ENCODE results near the gene EFHD2.
A peak's percentile ranks its signal among the peaks of the same experiment; 100 is the strongest.
"Not testable (repeated sequence)": the region's sequence is repeated elsewhere in the genome, so short reads cannot be mapped to it uniquely, and the experiment has no call there.

EFHD2 gene

DNA sequence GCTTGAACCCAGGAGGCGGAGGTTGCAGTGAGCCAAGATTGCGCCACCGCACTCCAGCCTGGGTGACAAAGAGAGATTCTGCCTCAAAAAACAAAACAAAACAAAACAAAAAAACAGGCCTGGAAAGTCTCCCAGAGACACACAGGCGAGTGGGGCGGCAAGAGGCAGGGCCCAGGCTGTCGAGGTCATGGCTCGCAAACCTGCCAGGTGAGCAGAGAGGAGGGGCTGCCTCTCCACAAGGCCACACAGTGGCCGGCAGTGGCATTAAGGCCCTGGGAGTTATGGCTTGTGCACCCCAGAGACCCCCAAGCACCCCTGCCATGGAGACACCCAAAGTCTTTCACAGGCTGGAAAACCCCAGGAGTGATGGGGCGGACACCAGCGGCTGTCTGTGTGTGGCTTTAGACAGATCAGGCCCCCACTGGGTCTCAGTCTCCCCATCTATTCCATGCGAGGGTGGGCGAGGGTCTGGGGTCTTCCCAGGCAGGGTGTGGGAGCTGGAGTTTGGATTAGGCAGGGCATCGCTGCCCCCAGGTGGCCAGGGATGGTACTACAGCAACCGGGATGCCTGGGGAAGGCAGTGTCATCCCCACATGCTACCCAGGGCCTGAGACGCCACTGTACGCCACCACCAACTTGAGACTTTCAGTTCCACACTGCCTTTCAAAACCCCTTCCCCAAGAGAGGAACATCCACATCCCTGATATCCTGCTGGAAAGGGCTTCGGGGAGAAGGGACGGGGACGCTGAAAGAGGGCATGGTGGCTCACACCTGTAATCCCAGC is 21.3 kb downstream of the EFHD2 start:
- DNase-seq (ENCODE audit: low read depth), result peak; percentile 72

GRCh38 chr1:15431571-15431948 is 21.9 kb downstream of the EFHD2 start:
- no peak for DNase-seq (ENCODE audit: low read depth)

GRCh38 chr1:15432324-15432723 is 22.6 kb downstream of the EFHD2 start:
- DNase-seq (ENCODE audit: low read depth), result no peak

DNA sequence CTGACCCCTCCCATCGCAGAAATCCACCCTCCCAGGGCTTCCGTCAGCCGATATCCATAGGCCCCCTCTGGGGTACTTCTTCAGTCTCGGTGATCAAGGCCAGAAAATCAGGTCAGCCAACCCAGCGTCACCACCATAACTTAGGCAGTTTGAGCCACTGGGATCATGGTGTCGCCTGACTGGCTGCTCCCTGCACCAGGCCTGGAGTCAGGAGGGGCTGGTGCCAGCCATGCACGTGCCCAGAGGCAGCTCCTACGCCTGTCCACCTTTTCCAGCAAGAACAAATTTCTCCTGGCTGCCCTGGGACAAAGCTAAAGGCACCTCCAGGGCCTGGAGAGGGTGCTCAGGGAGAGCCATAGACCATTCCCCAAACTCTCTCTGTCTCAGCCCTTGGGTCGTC is 23.8 kb downstream of the EFHD2 start:
- DNase-seq (ENCODE audit: low read depth), result no peak

DNA sequence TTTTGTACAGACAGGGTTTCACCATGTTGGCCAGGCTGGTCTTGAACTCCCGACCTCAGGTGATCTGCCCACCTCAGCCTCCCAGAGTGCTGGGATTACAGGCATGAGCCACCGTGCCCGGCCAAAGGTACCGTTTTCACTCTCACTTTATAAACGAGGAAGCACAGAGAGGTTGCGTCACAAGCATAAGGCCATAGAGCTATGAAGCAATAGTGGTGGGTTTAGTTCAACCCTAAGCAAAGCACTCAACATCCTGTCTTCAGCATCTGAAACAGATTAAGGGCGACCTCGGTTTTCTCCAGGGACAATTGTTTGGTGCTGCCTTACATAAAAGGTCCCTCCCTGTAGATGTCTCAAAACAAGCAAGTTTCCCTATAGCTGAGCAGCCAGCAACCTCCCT is 25.1 kb downstream of the EFHD2 start:
- not testable (repeated sequence) for DNase-seq (ENCODE audit: low read depth)

GRCh38 chr1:15435239-15436077 is 25.8 kb downstream of the EFHD2 start:
- no peak for DNase-seq (ENCODE audit: low read depth)

DNA sequence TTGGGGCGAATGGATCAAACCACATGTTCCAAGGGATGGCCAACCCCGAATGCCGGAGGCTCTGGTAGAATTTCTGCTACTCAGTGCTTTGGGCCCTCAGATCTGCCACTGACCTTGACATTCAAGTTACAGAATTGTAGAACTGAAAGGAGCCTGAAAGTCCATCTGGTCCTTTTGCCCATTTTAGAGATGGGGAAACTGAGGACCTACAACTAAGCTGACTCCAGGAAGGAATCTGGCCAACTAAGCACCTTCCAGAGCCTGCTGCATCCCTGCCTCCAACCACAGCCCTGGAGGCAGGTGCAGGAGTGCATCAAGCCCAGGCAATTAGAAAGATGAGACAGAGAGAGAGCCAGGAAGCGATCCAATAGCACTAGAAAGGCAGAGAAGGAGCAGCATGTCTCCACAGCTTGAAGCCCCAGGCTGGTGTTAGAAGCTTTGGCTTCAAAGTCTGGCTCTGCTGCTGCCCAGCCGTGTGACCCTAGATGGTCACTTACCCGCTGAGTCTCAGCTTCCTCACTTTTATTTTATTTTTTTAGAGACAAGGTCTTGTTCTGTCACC is 27.3 kb downstream of the EFHD2 start:
- no peak for DNase-seq (ENCODE audit: low read depth)

- no peak for DNase-seq (ENCODE audit: low read depth)
Measured at GRCh38 chr1:15439325-15439724, 29.6 kb downstream of the EFHD2 start.

GRCh38 chr1:15440357-15440756 is 30.7 kb downstream of the EFHD2 start:
- no peak for DNase-seq (ENCODE audit: low read depth)

DNA sequence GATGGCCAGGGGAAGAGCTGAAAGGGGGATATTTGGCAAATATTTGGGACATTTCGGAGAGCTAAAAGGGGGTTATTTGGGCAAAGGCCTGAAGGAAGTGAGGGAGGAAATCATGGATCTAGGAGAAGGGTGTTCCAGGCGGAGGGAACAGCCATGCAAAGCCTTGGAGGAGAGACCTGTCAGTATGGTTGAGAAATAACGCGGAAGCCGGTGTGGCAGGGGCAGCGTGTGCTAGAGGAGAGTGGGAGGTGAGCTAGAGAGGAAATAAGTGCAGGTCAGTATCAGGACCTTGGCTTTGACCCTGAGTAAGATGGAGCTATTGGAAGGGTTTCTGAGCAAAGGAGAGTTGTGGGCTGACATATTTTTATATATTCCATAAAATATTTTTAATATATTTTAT is 31.6 kb downstream of the EFHD2 start:
- DNase-seq (ENCODE audit: low read depth), result no peak

DNA sequence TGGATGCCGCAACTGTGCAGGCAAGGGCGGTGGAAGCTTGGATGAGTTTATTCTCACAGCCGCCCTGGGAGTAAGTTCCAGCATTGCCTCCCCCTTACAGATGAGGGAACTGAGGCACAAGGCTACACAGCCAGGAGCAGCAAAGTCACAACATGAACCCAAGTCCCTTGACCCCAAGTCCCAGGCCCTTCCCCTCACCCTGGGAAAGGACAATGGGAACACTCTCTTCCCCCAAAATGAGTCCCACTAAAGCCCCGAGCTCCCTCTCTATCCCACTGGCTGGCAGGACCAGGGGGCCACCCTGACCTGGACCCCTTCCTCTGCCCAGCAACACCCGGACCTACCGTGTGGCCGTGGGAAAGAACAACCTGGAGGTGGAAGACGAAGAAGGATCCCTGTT is 32.4 kb downstream of the EFHD2 start:
- no peak for DNase-seq (ENCODE audit: low read depth)

DNA sequence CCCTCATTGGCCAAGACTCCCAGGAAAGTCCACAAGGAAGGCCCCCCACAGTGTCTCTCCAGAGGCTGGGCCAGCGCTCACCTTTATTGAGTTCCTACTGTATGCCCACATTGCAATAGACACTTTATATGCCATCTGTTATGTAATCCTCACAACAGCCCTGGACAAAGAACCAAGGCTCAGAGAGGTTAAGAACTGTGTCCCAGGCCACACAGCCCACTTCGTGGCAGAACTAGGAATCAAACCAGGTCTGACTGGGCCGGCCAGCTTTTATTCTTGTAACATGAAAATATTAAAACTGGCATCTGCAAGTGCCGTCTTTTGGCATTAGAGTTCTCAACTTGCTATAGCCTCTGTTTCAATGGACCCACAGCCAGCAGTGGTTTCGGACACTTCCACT is 33.1 kb downstream of the EFHD2 start:
- DNase-seq (ENCODE audit: low read depth), result no peak

DNA sequence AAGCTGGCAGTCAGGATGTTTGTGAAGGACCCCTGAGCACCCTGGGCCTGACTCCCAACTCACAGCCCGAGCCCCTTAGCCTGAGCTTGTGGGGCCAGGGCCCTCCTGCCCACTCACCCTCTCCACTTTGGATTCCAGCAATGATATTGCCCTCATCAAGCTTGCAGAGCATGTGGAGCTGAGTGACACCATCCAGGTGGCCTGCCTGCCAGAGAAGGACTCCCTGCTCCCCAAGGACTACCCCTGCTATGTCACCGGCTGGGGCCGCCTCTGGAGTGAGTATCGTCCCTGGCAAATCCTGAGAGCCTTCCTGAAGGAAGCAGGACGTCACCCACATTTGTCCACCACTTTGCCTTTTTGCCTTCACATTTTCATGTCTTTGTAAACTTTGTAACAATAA is 33.6 kb downstream of the EFHD2 start:
- DNase-seq (ENCODE audit: low read depth), result no peak

DNA sequence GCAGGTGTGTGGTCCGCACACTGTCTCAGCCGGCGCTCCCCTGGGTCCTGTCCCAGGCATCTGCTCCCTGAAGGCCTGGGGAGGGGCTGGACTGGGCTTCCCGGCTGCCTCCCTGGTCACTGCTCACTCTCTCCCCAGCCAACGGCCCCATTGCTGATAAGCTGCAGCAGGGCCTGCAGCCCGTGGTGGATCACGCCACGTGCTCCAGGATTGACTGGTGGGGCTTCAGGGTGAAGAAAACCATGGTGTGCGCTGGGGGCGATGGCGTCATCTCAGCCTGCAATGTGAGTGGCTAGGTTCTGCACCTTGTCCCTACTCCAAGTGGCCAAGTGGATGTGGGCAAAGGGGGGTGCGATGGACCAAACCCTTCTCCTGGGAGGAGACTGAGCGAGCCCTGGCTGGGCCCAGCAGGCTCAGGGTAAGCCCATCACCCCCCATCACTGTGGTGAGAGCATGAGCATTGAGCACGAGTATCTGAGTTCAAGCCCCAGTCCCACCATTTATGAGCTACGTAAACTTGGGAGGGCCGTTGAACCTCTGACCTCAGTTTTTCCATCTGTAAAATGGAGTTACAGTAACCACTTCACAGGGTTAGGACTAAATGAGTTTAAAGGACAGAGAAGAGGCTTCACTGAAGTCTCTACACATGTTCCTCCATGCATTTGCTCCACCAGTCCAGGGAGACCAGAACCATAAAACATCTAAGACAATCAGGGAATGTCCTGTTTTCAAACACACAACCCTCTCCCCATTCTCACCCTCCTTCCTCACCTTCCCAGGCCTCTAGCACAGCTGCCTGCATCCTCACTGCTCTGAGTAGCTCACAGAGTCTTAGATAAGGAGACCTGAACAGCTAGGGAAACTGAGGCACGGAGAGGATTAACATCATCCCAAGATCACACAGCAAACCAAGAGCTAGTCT is 35.0 kb downstream of the EFHD2 start:
- no peak for DNase-seq (ENCODE audit: low read depth)

DNA sequence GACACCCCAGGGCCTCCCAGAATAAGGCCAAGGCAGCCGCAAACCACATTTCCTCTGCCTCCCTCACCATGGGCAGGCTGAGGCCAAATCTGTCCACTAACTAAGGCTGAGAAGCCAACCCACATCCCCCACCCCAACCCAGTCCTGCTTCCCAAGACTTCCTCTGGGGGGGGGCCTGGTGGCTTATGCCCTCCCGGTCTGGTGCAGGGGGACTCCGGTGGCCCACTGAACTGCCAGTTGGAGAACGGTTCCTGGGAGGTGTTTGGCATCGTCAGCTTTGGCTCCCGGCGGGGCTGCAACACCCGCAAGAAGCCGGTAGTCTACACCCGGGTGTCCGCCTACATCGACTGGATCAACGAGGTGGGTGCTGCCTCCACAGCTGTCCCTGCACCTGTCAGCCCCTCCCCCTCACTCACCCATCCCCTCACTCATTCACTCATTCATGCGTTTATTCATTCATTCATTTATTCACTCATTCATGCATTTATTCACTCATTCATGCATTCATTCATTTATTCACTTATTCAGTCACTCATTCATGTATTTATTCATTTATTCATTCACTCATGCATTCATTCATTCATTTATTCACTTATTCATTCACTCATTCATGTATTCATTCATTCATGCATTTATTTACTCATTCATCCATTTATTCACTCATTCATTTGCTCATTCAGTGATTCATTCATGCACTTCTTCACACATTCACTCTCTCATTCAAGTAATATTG is 35.9 kb downstream of the EFHD2 start:
- DNase-seq (ENCODE audit: low read depth), result no peak

DNA sequence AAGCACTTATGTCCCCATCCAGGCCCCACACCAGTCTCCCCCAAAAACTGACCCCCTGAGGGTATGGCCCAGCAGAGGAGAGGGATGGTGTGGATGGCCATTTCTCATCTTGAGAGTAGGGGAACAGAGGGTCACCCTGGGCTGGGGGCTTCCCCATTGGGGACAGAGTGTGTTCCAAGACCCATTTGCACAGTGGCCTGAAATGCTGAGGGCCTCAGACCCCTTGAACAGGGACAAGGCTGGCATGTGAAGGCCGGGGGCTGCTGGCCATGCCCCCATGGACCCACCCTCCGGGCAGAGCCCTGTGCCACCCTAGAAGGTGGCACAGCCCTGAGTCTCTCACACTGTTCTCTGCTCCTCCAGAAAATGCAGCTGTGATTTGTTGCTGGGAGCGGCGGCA is 36.5 kb downstream of the EFHD2 start:
- no peak for DNase-seq (ENCODE audit: low read depth)

DNA sequence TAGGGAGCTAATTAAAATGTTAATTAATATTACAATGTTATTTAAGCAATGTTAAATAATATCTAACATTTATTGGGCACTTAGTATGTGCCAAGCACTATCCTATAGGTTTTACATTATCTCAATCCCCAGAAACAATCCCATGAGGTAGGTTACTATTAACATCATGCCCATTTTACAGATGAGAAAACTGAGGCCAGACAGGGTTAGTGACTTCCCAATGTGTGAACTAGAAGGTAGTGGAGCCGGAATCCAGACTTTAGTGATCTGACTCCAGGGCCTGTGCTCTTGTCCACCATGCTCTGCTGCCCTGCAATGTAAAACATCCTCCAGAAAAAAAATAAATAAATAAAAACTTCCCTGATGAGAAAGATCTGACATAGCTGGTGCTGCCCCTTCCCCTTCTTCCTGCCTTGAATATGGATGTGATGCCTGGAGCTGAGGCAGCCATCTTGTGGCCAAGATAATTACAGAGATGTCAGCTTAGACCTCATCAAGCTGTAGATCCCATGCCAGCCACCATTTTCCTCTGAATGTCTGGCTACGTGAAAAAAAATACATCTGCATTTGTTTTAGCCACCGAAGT is 39.3 kb downstream of the EFHD2 start:
- DNase-seq (ENCODE audit: low read depth), result no peak

DNA sequence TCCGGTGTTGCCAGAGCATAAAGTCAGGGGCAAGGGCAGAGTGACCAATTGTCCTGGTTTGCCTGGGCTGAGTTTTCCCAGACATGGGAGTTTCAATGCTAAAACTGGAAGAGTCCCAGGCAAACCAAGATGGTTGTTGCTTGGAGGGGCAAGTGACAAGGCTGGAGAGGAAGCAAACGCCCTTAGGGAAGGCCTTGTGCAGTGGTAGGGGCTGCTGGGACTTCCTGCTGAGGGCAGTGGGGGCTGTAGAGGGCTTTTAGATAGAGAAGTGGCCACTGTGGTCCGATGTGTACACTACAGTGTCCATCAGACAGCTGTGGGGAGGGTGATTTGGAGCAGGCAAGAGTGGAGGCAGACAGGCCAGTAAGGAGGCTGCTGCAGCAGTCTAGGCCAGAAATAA is 39.9 kb downstream of the EFHD2 start:
- no peak for DNase-seq (ENCODE audit: low read depth)

- DNase-seq (ENCODE audit: low read depth), result no peak
Measured at GRCh38 chr1:15451014-15451722, 41.5 kb downstream of the EFHD2 start.

- no peak for DNase-seq (ENCODE audit: low read depth)
Measured at GRCh38 chr1:15452216-15452615, 42.5 kb downstream of the EFHD2 start.

All from stimulated activated CD8-positive, alpha-beta memory T cell treated with anti-CD3 and anti-CD28 coated beads, Interleukin-15, amount 100 ng/mL, for 24 hours (primary cell).